Mesenchymal stem cell (in vitro differentiated cells and primary cell): Measurements from ENCODE around the gene EDDM3A.
"Not testable (repeated sequence)": the region's sequence is repeated elsewhere in the genome, so short reads cannot be mapped to it uniquely, and the experiment has no call there.

Source experiments
- DNase-seq: peaks from one replicate; pipeline ENCODE4 v3.0.0-alpha.2; 2013
- H2AFZ ChIP-seq: one replicate; pipeline ENCODE4 v1.6.1; 2013; ENCODE audit warnings: low read depth, mild to moderate bottlenecking, control low read depth, inconsistent platforms, low read length, moderate library complexity
- H2AK5ac ChIP-seq: 2 replicates; pipeline ENCODE4 v1.6.1; 2013; ENCODE audit warnings: low read length, moderate library complexity, mild to moderate bottlenecking, inconsistent platforms; ENCODE audit not compliant: severe bottlenecking
- H2BK120ac ChIP-seq: one replicate; pipeline ENCODE4 v1.6.1; 2013; ENCODE audit warnings: low read depth, mild to moderate bottlenecking, inconsistent platforms, low read length, moderate library complexity
- H2BK12ac ChIP-seq, 2 experiments: one replicate each; pipeline ENCODE4 v1.6.1; 2013; ENCODE audit warnings: inconsistent platforms in 2 of 2, low read length in 2 of 2, mild to moderate bottlenecking in 2 of 2, moderate library complexity in 2 of 2, control low read depth in 1 of 2
- H2BK15ac ChIP-seq: one replicate; pipeline ENCODE4 v1.6.1; 2013; ENCODE audit warnings: mild to moderate bottlenecking, low read depth, inconsistent platforms; ENCODE audit not compliant: poor library complexity, severe bottlenecking
- H2BK5ac ChIP-seq: 2 replicates; pipeline ENCODE4 v1.6.1; 2013; ENCODE audit warnings: low read depth, mild to moderate bottlenecking, low read length, control low read depth, inconsistent platforms; ENCODE audit not compliant: poor library complexity, severe bottlenecking
- H3K14ac ChIP-seq, 2 experiments: one replicate each; pipeline ENCODE4 v1.6.1; 2013; ENCODE audit warnings: inconsistent platforms in 2 of 2, low read length in 2 of 2, control low read depth in 1 of 2, mild to moderate bottlenecking in 1 of 2, moderate library complexity in 1 of 2
- H3K18ac ChIP-seq, 2 experiments: one replicate each; pipeline ENCODE4 v1.6.1; 2013; ENCODE audit warnings: inconsistent platforms in 2 of 2, low read length in 2 of 2, control low read depth in 1 of 2, low read depth in 1 of 2, mild to moderate bottlenecking in 1 of 2
- H3K23ac ChIP-seq, 2 experiments: one replicate each; pipeline ENCODE4 v1.6.1; 2013; ENCODE audit warnings: inconsistent platforms in 2 of 2, low read length in 2 of 2, mild to moderate bottlenecking in 2 of 2, moderate library complexity in 2 of 2, control low read depth in 1 of 2
- H3K27ac ChIP-seq: 2 replicates; pipeline ENCODE4 v1.5.1; 2013; ENCODE audit warnings: mild to moderate bottlenecking, moderate library complexity, low read length, control low read depth, inconsistent platforms; ENCODE audit not compliant: poor library complexity, severe bottlenecking
- H3K27me3 ChIP-seq, 2 experiments: 2 replicates each; pipeline versions ENCODE4 v1.6.1 to v1.7.0; 2013; ENCODE audit warnings: low read length in 2 of 2, mild to moderate bottlenecking in 2 of 2, moderate library complexity in 2 of 2, control low read depth in 1 of 2, inconsistent platforms in 1 of 2; ENCODE audit not compliant: control insufficient read depth in 1 of 2, insufficient read depth in 1 of 2
- H3K36me3 ChIP-seq, 2 experiments: 2 replicates each; pipeline versions ENCODE4 v1.6.1 to v1.7.0; 2013; ENCODE audit warnings: low read length in 2 of 2, control low read depth in 1 of 2, inconsistent platforms in 1 of 2, low read depth in 1 of 2, mild to moderate bottlenecking in 1 of 2; ENCODE audit not compliant: insufficient read depth in 2 of 2, control insufficient read depth in 1 of 2
- H3K4ac ChIP-seq, 2 experiments: one replicate each; pipeline ENCODE4 v1.6.1; 2013; ENCODE audit warnings: inconsistent platforms in 2 of 2, low read length in 2 of 2, mild to moderate bottlenecking in 2 of 2, moderate library complexity in 2 of 2, control low read depth in 1 of 2, low read depth in 1 of 2
- H3K4me1 ChIP-seq: 2 replicates; pipeline ENCODE4 v1.6.1; 2013; ENCODE audit warnings: low read depth, low read length, control low read depth; ENCODE audit not compliant: control insufficient read depth, insufficient read depth
- H3K4me2 ChIP-seq: 2 replicates; pipeline ENCODE4 v1.6.1; 2013; ENCODE audit warnings: low read length, mild to moderate bottlenecking, inconsistent platforms; ENCODE audit not compliant: poor library complexity, severe bottlenecking
- H3K4me3 ChIP-seq, 2 experiments: 2 replicates each; pipeline versions ENCODE4 v1.5.1 to v1.7.0; 2013; ENCODE audit warnings: low read length in 2 of 2, mild to moderate bottlenecking in 2 of 2, control low read depth in 1 of 2, low read depth in 1 of 2; ENCODE audit not compliant: insufficient read depth in 1 of 2
- H3K79me1 ChIP-seq: replicated peaks from 2 replicates; pipeline ENCODE4 v1.6.1; 2013; ENCODE audit warnings: mild to moderate bottlenecking, control low read depth, low read length, inconsistent platforms; ENCODE audit not compliant: poor library complexity, severe bottlenecking
- H3K9ac ChIP-seq: 2 replicates; pipeline ENCODE4 v1.7.0; 2013; ENCODE audit warnings: mild to moderate bottlenecking, low read length, moderate library complexity
- H3K9me3 ChIP-seq: 2 replicates; pipeline ENCODE4 v1.7.0; 2013; ENCODE audit warnings: mild to moderate bottlenecking, low read length; ENCODE audit not compliant: control insufficient read depth
- H4K8ac ChIP-seq: one replicate; pipeline ENCODE4 v1.6.1; 2013; ENCODE audit warnings: inconsistent platforms, mild to moderate bottlenecking, low read length, moderate library complexity
- H4K91ac ChIP-seq: one replicate; pipeline ENCODE4 v1.6.1; 2013; ENCODE audit warnings: mild to moderate bottlenecking, low read length, inconsistent platforms
- WGBS: methylation state at CpG from one replicate; pipeline ENCODE4 v1.1.7; 2013; ENCODE audit warnings: mixed read lengths; 5-methylcytosine and 5-hydroxymethylcytosine counted together

EDDM3A gene

DNA sequence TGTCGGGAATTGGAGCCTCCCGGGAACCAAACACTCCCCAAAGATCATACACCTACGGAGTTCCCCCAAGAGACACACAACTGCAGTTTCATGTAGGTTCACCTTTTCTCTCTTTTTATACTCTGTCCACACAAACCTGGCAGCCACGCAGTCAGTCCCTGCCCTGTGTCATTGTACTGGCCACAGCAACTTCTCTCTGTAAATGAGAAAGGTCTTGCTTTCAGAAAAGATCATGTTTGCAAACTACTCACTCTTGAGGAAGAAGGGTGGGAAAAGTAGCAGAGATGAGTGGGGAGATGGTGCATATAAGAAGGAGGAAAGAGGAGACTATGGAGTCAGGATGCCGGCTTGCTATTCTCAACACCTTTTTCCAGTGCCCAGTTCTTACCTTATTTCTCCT is 46.8 kb upstream of the EDDM3A start:
- Histone ChIP-seq H3K36me3 (peaks cover 0 to 9% of the 10 kb centered on the region in 2 experiments), H3K4me1 (no peaks in the 10 kb centered on the region), H3K9ac (no peak overlapping the region), H2BK5ac (no peak overlapping the region), H2BK12ac (no peak overlapping the region), H3K23ac (no peak overlapping the region), H3K4me2 (no peak overlapping the region), H3K27me3 (no peaks in the 10 kb centered on the region), H3K4ac (no peak overlapping the region), H2BK120ac (no peak overlapping the region), H3K4me3 (no peak overlapping the region), H3K27ac (no peak overlapping the region), H3K79me1 (no peaks in the 10 kb centered on the region), H3K14ac (no peak overlapping the region), H2BK15ac (no peak overlapping the region), H3K9me3 (no peaks in the 10 kb centered on the region), H3K18ac (no peak overlapping the region), H2AFZ (no peak overlapping the region), H2AK5ac (no peak overlapping the region), H4K8ac (no peak overlapping the region), H4K91ac (no peak overlapping the region)
- DNase-seq = no peak
- 71% methylated on average over 4 of the region's 5 CpGs for WGBS

DNA sequence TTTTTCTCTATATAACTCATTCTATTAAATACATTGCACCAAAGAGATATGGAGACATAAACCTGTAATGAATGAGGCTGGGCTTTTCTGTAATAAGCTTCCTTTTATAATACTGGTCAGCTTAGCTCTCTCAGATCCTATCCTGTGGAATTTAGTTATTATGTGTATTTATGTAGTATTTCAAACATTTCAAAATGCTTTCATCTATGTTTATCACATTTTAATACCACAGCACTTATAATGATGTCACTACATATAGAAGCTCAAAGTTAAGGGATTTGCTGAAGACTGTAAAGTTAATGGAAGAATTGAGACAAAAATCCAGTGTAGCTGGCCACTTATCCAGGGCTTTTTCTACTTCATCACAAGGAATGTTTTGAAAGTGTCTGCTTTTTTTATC is 45.8 kb upstream of the EDDM3A start:
- Histone ChIP-seq H2BK15ac (no peak overlapping the region), H4K8ac (no peak overlapping the region), H4K91ac (no peak overlapping the region), H2AFZ (no peak overlapping the region), H2BK12ac (no peak overlapping the region), H3K79me1 (no peaks in the 10 kb centered on the region), H3K23ac (no peak overlapping the region), H3K4me3 (no peak overlapping the region), H3K9me3 (no peaks in the 10 kb centered on the region), H3K9ac (no peak overlapping the region), H3K4me1 (no peaks in the 10 kb centered on the region), H3K27me3 (no peaks in the 10 kb centered on the region), H3K18ac (no peak overlapping the region), H3K27ac (no peak overlapping the region), H2AK5ac (no peak overlapping the region), H2BK5ac (no peak overlapping the region), H2BK120ac (no peak overlapping the region), H3K4ac (no peak overlapping the region), H3K14ac (no peak overlapping the region), H3K36me3 (peaks cover 0 to 8% of the 10 kb centered on the region in 2 experiments), H3K4me2 (no peak overlapping the region)
- no peak for DNase-seq

DNA sequence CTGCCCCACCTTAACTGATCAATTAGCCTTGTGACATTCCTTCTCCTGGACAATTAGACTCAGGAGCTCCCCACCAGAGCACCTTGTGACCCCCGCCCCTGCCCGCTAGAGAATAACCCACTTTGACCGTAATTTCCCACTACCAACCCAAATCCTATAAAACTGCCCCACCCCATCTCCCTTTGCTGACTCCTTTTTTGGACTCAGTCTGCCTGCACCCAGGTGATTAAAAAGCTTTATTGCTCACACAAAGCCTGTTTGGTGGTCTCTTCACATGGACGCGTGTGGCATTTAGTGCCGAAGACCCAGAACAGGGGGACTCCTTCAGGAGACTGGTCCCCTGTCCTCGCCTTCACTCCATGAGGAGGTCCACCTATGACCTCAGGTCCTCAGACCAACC is 44.7 kb upstream of the EDDM3A start:
- H2AFZ ChIP-seq, H3K4me1 ChIP-seq, H3K79me1 ChIP-seq, H3K4ac ChIP-seq, H2BK12ac ChIP-seq, H2BK5ac ChIP-seq, H4K91ac ChIP-seq, H4K8ac ChIP-seq, H2BK120ac ChIP-seq, H3K36me3 ChIP-seq, H3K9me3 ChIP-seq, H3K4me2 ChIP-seq, DNase-seq, H2AK5ac ChIP-seq, H3K27ac ChIP-seq, H3K4me3 ChIP-seq, H3K27me3 ChIP-seq, H3K9ac ChIP-seq, H3K23ac ChIP-seq, H2BK15ac ChIP-seq, H3K14ac ChIP-seq, H3K18ac ChIP-seq: not testable (repeated sequence)
- 94% methylated on average over 7 of the region's 7 CpGs for whole genome bisulfite sequencing

DNA sequence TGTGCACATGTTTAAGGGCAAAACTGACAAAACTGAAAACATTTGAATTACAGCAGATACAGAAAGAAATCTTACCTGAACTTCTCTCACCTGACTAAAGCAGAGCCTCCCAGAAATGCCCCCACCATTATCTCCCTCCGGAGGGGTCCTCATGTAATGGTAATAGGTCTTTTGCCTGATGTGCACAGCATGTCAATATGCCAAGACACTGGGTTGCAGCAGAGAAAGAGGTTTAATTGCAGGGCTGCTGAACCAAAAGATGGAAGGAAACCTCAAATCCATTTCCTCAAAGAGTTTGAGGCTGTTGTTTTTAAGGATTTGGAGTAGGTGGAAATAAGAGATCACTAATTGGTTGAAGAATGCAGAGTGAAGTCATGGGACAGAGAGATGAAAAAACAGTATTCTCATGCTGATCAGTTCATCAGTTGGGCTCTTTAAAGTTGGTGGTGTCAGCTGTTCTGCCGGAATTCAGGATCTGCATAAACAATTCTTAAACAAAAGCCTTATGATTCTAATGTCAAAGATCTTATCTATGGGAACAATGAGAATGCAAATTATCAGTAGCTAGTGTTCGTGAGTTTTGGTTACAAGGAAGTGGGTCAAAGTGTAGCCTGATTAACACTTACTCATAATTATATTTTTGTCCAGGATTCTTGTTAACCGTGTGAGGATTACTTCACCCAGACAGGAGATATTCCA is 38.9 kb upstream of the EDDM3A start:
- peaks cover 8 to 32% of the 10 kb centered on the region in 2 experiments for H3K27me3 ChIP-seq
- no peak overlapping the region for H3K4me3 ChIP-seq
- H3K18ac ChIP-seq = no peak overlapping the region
- H3K27ac ChIP-seq = no peak overlapping the region
- WGBS = 88% methylated on average over 2 of the region's 4 CpGs
- H2BK12ac ChIP-seq = no peak overlapping the region
- no peaks in the 10 kb centered on the region for H3K9me3 ChIP-seq
- H2BK120ac ChIP-seq = no peak overlapping the region
- H4K8ac ChIP-seq = no peak overlapping the region
- no peak overlapping the region for H3K4me2 ChIP-seq
- H2BK5ac ChIP-seq = no peak overlapping the region
- no peaks in the 10 kb centered on the region for H3K4me1 ChIP-seq
- no peak overlapping the region for H4K91ac ChIP-seq
- no peak overlapping the region for H3K9ac ChIP-seq
- no peak overlapping the region for H2BK15ac ChIP-seq
- H3K23ac ChIP-seq = no peak overlapping the region
- no peak overlapping the region for H3K4ac ChIP-seq
- no peaks in the 10 kb centered on the region for H3K79me1 ChIP-seq
- no peak overlapping the region for H3K14ac ChIP-seq
- no peak overlapping the region for H2AK5ac ChIP-seq
- DNase-seq = no peak
- no peak overlapping the region for H2AFZ ChIP-seq
- H3K36me3 ChIP-seq = no peaks in the 10 kb centered on the region
